H9 (cell line): Measurements from ENCODE around the gene KRTAP1-4. TPM values are rescaled to one million over a fixed set of nuclear protein-coding genes. Genes with fewer than 3 reads are reported as not detected.

Source experiments
- DNase-seq: peaks from one replicate; pipeline ENCODE4 v3.0.0-alpha.2; 2017
- H2AFZ ChIP-seq: one replicate; pipeline ENCODE4 v1.6.1; 2013; ENCODE audit warnings: mild to moderate bottlenecking, low read length, control low read depth, moderate library complexity
- H2AK5ac ChIP-seq: 2 replicates; pipeline ENCODE4 v1.6.1; 2013; ENCODE audit warnings: low read length, control low read depth, mixed read lengths; ENCODE audit not compliant: insufficient read length
- H2BK120ac ChIP-seq: one replicate; pipeline ENCODE4 v1.6.1; 2013; ENCODE audit warnings: low read depth, mild to moderate bottlenecking, low read length, control low read depth, inconsistent platforms; ENCODE audit not compliant: poor library complexity, severe bottlenecking
- H2BK12ac ChIP-seq: 2 replicates; pipeline ENCODE4 v1.6.1; 2013; ENCODE audit warnings: low read length, control low read depth, mixed read lengths, low read depth; ENCODE audit not compliant: insufficient read length
- H2BK15ac ChIP-seq: 2 replicates; pipeline ENCODE4 v1.6.1; 2013; ENCODE audit warnings: low read depth, low read length, control low read depth
- H2BK20ac ChIP-seq: one replicate; pipeline ENCODE4 v1.6.1; 2013; ENCODE audit warnings: low read depth, mild to moderate bottlenecking, low read length, control low read depth, inconsistent platforms; ENCODE audit not compliant: poor library complexity, severe bottlenecking
- H2BK5ac ChIP-seq: 2 replicates; pipeline ENCODE4 v1.6.1; 2013; ENCODE audit warnings: low read length, control low read depth, mixed read lengths; ENCODE audit not compliant: insufficient read length
- H3K14ac ChIP-seq: 2 replicates; pipeline ENCODE4 v1.6.1; 2013; ENCODE audit warnings: low read length, control low read depth; ENCODE audit not compliant: insufficient read depth
- H3K18ac ChIP-seq: 2 replicates; pipeline ENCODE4 v1.6.1; 2013; ENCODE audit warnings: low read depth, mild to moderate bottlenecking, mixed read lengths, low read length, control low read depth; ENCODE audit not compliant: insufficient read length
- H3K23ac ChIP-seq: 2 replicates; pipeline ENCODE4 v1.6.1; 2013; ENCODE audit warnings: low read length, control low read depth, mixed read lengths, low read depth; ENCODE audit not compliant: insufficient read length
- H3K23me2 ChIP-seq: 2 replicates; pipeline ENCODE4 v1.6.1; 2013; ENCODE audit warnings: low read depth, mild to moderate bottlenecking, mixed read lengths, low read length, control low read depth; ENCODE audit not compliant: insufficient read length, poor library complexity, severe bottlenecking
- H3K27ac ChIP-seq: 2 replicates; pipeline ENCODE4 v1.5.1; 2013; ENCODE audit warnings: low read length, control low read depth, mixed read lengths, low read depth; ENCODE audit not compliant: insufficient read length
- H3K27me3 ChIP-seq: 2 replicates; pipeline ENCODE4 v1.6.1; 2013; ENCODE audit warnings: low read length, control low read depth, inconsistent platforms; ENCODE audit not compliant: insufficient read depth
- H3K4ac ChIP-seq: 2 replicates; pipeline ENCODE4 v1.6.1; 2013; ENCODE audit warnings: low read depth, mild to moderate bottlenecking, control low read depth, inconsistent platforms, low read length, moderate library complexity
- H3K4me1 ChIP-seq: 2 replicates; pipeline ENCODE4 v1.6.1; 2013; ENCODE audit warnings: low read length, control low read depth, inconsistent platforms; ENCODE audit not compliant: insufficient read depth
- H3K4me2 ChIP-seq: 2 replicates; pipeline ENCODE4 v1.6.1; 2013; ENCODE audit warnings: low read length, control low read depth, mixed read lengths; ENCODE audit not compliant: insufficient read length, insufficient read depth
- H3K56ac ChIP-seq: 2 replicates; pipeline ENCODE4 v1.6.1; 2013; ENCODE audit warnings: low read depth, mild to moderate bottlenecking, mixed read lengths, low read length, control low read depth; ENCODE audit not compliant: insufficient read length
- H3K79me1 ChIP-seq: 2 replicates; pipeline ENCODE4 v1.6.1; 2013; ENCODE audit warnings: low read depth, mild to moderate bottlenecking, moderate library complexity, low read length, control low read depth, inconsistent platforms; ENCODE audit not compliant: insufficient read depth, poor library complexity, severe bottlenecking
- H3K79me2 ChIP-seq: 2 replicates; pipeline ENCODE4 v1.6.1; 2013; ENCODE audit warnings: low read length, control low read depth, inconsistent platforms; ENCODE audit not compliant: insufficient read depth
- H3K9ac ChIP-seq: 2 replicates; pipeline ENCODE4 v1.6.1; 2013; ENCODE audit warnings: low read length, control low read depth, mixed read lengths; ENCODE audit not compliant: insufficient read length; ENCODE audit errors: extremely low read depth
- H3K9me3 ChIP-seq: one replicate; pipeline ENCODE4 v1.6.1; 2013; ENCODE audit warnings: low read depth, low read length, inconsistent platforms; ENCODE audit not compliant: control insufficient read depth
- H3T11ph ChIP-seq: one replicate; pipeline ENCODE4 v1.6.1; 2013; ENCODE audit warnings: mild to moderate bottlenecking, low read length, control low read depth, inconsistent platforms
- H4K20me1 ChIP-seq: one replicate; pipeline ENCODE4 v1.6.1; 2013; ENCODE audit not compliant: control insufficient read depth, insufficient read length, insufficient read depth
- H4K5ac ChIP-seq: 2 replicates; pipeline ENCODE4 v1.6.1; 2013; ENCODE audit warnings: low read depth, mild to moderate bottlenecking, mixed read lengths, low read length, control low read depth; ENCODE audit not compliant: insufficient read length
- H4K8ac ChIP-seq: replicated peaks from 2 replicates; pipeline ENCODE4 v1.6.1; 2013; ENCODE audit warnings: low read length, control low read depth, mixed read lengths, low read depth; ENCODE audit not compliant: insufficient read length
- H4K91ac ChIP-seq: 2 replicates; pipeline ENCODE4 v1.6.1; 2013; ENCODE audit warnings: low read depth, mild to moderate bottlenecking, moderate library complexity, mixed read lengths, low read length, control low read depth; ENCODE audit not compliant: insufficient read length
- H3K27ac Mint-ChIP-seq, 3 experiments: 2 replicates in 2 of 3; 3 replicates in 1 of 3; pipeline ENCODE4 v1.8.0; 2020 to 2021; ENCODE audit warnings: mixed read lengths in 3 of 3, mild to moderate bottlenecking in 1 of 3, moderate library complexity in 1 of 3
- H3K27me3 Mint-ChIP-seq: 2 replicates; pipeline ENCODE4 v1.8.0; 2021; ENCODE audit warnings: low read depth, mild to moderate bottlenecking, moderate library complexity, mixed read lengths
- H3K36me3 Mint-ChIP-seq, 3 experiments: 2 replicates in 2 of 3; 3 replicates in 1 of 3; pipeline ENCODE4 v1.8.0; 2020 to 2021; ENCODE audit warnings: low read depth in 3 of 3, mixed read lengths in 3 of 3; ENCODE audit not compliant: insufficient read depth in 1 of 3
- H3K4me1 Mint-ChIP-seq, 2 experiments: 2 replicates each; pipeline ENCODE4 v1.8.0; 2020; ENCODE audit warnings: mixed read lengths in 2 of 2
- H3K4me3 Mint-ChIP-seq, 2 experiments: 2 replicates in 1 of 2; 3 replicates in 1 of 2; pipeline ENCODE4 v1.8.0; 2020 to 2021; ENCODE audit warnings: mild to moderate bottlenecking in 2 of 2, mixed read lengths in 2 of 2, moderate library complexity in 1 of 2
- H3K9me3 Mint-ChIP-seq, 2 experiments: 2 replicates in 1 of 2; 3 replicates in 1 of 2; pipeline ENCODE4 v1.8.0; 2020; ENCODE audit warnings: mild to moderate bottlenecking in 2 of 2, mixed read lengths in 2 of 2, moderate library complexity in 1 of 2
- WGBS: extraction: QIAGEN DNeasy Blood & Tissue Kit; methylation state at CpG from one replicate; pipeline ENCODE4 v1.1.7; 2013; ENCODE audit warnings: missing lambda C conversion rate, low lambda C conversion rate, mixed read lengths; ENCODE audit not compliant: insufficient read length; ENCODE audit errors: extremely low coverage; 5-methylcytosine and 5-hydroxymethylcytosine counted together
- total RNA-seq: library from RNA; stranded (reverse); gene quantifications from 2 replicates; pipeline ENCODE4 v1.2.1, GENCODE V29; 2021
- TF ChIP-seq, protein P1 (sequence below): fragments of 200-600 bp; sonication (generic); conservative IDR thresholded peaks from 3 replicates; pipeline ENCODE4 v1.8.0; 2021; ENCODE audit warnings: antibody characterized with exemption, mild to moderate bottlenecking

Gene KRTAP1-4
- total RNA-seq, 1 experiment from 2014 or later = not detected

DNA sequence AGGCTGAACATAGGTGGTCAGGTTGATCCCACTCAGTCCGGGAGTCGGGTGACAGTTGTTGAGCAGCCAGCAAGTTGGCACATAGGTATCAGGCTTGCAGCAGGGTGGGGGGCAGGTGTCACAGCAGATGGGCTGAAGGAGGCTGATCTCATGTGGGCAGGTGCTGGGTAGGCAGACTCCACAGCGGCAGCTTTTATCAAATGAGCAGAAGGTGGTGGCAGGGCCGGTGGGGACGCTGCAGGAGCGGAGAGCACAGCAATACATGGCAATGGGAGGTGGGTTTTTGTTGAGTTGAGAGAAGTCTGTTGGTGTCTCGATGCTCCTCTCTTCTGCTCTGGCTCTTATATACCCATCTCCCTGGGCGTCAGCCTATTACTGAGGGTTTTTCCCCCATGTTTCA, 21.2 kb downstream of the KRTAP1-4 start, which contains the start of gene KRTAP3-1:
KRTAP3-1 (minus strand) TSS at position 318 of the 400 bp plus-strand sequence; CDS start at position 264, 54 bp downstream.
- peak within 1 kb of the TSS in 2 of 3 experiments; percentile 53 to 54; a peak in 2 of 7 replicates for H3K27ac Mint-ChIP-seq
- no peak within 1 kb of the TSS for H3K4me2 ChIP-seq

More for the DNA sequence above, 21.2 kb downstream of the KRTAP1-4 start, which contains the start of gene KRTAP3-1:
- Mint-ChIP-seq H3K4me3 (no peak within 1 kb of the TSS), H3K4me1 (peaks cover 17 to 19% of the 10 kb centered on the region in 2 experiments), H3K27me3 (no peaks in the 10 kb centered on the region), H3K36me3 (no peaks in the 10 kb centered on the region), H3K9me3 (no peaks in the 10 kb centered on the region)
- Histone ChIP-seq H2BK15ac (no peak within 1 kb of the TSS), H3K23ac (no peak within 1 kb of the TSS), H3K27me3 (no peaks in the 10 kb centered on the region), H2BK12ac (no peak within 1 kb of the TSS), H3K79me2 (no peaks in the 10 kb centered on the region), H4K91ac (no peak within 1 kb of the TSS), H3K79me1 (no peaks in the 10 kb centered on the region), H3K14ac (no peak within 1 kb of the TSS), H2BK120ac (no peak within 1 kb of the TSS), H3K56ac (no peak within 1 kb of the TSS), H3K9ac (no peak within 1 kb of the TSS), H3K9me3 (no peaks in the 10 kb centered on the region), H2BK20ac (no peak within 1 kb of the TSS), H3K18ac (no peak within 1 kb of the TSS), H4K8ac (no peak within 1 kb of the TSS), H2AFZ (no peak within 1 kb of the TSS), H3K27ac (no peak within 1 kb of the TSS), H4K20me1 (no peaks in the 10 kb centered on the region), H4K5ac (no peak within 1 kb of the TSS), H3T11ph (no peak within 1 kb of the TSS), H3K4me1 (no peaks in the 10 kb centered on the region; the same call in 1 of the 2 replicates), H3K23me2 (no peaks in the 10 kb centered on the region), H2AK5ac (no peak within 1 kb of the TSS), H2BK5ac (no peak within 1 kb of the TSS), H3K4ac (no peak within 1 kb of the TSS)
- TF ChIP-seq, protein P1, sequence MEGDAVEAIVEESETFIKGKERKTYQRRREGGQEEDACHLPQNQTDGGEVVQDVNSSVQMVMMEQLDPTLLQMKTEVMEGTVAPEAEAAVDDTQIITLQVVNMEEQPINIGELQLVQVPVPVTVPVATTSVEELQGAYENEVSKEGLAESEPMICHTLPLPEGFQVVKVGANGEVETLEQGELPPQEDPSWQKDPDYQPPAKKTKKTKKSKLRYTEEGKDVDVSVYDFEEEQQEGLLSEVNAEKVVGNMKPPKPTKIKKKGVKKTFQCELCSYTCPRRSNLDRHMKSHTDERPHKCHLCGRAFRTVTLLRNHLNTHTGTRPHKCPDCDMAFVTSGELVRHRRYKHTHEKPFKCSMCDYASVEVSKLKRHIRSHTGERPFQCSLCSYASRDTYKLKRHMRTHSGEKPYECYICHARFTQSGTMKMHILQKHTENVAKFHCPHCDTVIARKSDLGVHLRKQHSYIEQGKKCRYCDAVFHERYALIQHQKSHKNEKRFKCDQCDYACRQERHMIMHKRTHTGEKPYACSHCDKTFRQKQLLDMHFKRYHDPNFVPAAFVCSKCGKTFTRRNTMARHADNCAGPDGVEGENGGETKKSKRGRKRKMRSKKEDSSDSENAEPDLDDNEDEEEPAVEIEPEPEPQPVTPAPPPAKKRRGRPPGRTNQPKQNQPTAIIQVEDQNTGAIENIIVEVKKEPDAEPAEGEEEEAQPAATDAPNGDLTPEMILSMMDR = no peak
- DNase-seq = peak; percentile 48
- no CpG with 5 or more reads among the region's 8 CpGs for WGBS
